MM.1S (cell line): ENCODE measurements around the gene CDK5RAP1.

Source experiments
- CTCF ChIP-seq: fragments of 300-600 bp; sonication (generic); IDR thresholded peaks from 2 replicates; pipeline ENCODE4 v1.5.1; 2016; ENCODE audit warnings: antibody characterized with exemption, low read length, mixed read lengths
- EZH2phosphoT487 ChIP-seq: fragments of 300-600 bp; sonication (generic); IDR thresholded peaks from 2 replicates; pipeline ENCODE4 v1.6.1; 2018; ENCODE audit warnings: antibody characterized with exemption, low read length

- TF ChIP-seq CTCF = no peak
- TF ChIP-seq EZH2phosphoT487 = no peak
Measured at GRCh38 chr20:33434434-33434833, 33.1 kb upstream of the CDK5RAP1 start.
